C4-2B (cell line): Measurements from ENCODE around the gene TAPT1.

Experiments used
- H3K27ac ChIP-seq: fragments of 450-650 bp; 2 replicates; pipeline ENCODE4 v1.5.1; 2017
- CTCF ChIP-seq: fragments of 450-650 bp; conservative IDR thresholded peaks from 2 replicates; pipeline ENCODE4 v1.5.1; 2017; ENCODE audit warnings: mild to moderate bottlenecking
- ZFX ChIP-seq: fragments of 450-650 bp; IDR thresholded peaks from 2 replicates; pipeline ENCODE4 v1.6.1; 2017

TAPT1 gene

GRCh38 chr4:16140231-16140878, 85.9 kb downstream of the TAPT1 start:
- TF ChIP-seq ZFX (no peak), CTCF (no peak)
- peak overlapping the region; percentile 71; the same call in 1 of the 2 replicates for H3K27ac ChIP-seq

DNA sequence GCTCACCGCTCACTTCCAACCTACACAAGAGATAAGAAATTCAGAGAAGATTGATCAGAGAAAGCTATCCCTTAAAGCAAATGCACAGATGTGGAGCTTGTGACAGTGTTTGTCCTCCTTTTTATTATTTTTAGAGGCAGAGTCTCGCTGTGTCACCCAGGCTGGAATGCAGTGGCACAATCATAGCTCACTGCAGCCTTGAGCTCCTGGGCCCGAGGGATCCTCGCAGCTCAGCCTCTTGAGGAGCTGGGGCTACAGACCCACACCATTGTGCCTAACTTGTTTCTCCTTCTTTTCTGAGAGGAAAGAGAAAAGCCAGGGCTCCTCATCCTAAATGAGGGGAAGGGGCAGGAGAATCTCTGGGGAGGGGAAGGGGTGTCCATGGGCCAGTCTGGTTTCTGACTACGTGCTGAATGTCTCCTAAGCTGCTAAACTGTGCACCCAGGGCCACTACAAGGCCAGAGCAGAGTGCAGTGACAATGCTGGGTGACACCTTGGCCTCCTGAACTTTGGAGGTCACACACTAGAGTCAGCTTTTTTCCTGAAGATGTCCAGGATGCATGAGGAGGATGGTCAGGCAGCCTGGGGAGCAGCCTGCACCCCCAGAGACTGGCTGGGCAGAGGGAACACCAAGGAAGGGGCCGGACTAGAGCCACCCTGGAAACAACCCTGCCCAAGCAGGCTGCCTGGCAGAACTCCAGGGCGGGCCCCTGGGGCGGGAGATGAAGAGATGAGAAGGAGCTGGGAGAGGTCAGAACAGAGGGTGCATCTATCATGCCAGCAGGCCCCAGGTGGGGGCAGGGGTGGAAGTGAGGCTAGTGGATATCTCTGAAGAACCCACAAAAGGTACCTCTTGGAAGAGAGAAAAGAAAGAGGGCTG, 87.0 kb downstream of the TAPT1 start:
- H3K27ac ChIP-seq: no peak overlapping the region
- TF ChIP-seq ZFX (no peak), CTCF (no peak)

- TF ChIP-seq CTCF (no peak), ZFX (no peak)
- no peak overlapping the region for H3K27ac ChIP-seq
Observed at GRCh38 chr4:16136827-16137226, 89.4 kb downstream of the TAPT1 start.

DNA sequence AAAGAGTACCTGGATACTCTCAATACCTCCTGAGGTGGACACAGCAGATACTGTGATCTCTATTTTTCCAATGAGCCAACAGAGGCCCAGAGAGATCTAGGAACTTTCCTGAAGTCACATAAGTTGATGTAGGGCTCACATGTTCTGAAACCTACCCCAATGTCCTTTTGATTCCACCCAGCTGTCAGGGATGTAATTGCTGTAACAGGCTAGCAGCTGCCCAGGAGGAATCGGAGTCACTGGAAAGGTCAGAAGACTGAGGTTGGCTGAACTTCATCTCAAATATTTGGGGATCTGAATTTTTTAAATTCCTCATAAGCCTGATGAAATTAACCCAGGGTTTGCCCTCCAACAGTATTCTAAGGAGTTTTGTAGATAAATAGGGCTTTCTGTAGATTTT, 90.0 kb downstream of the TAPT1 start:
- H3K27ac ChIP-seq: no peak overlapping the region
- TF ChIP-seq ZFX (no peak), CTCF (no peak)

DNA sequence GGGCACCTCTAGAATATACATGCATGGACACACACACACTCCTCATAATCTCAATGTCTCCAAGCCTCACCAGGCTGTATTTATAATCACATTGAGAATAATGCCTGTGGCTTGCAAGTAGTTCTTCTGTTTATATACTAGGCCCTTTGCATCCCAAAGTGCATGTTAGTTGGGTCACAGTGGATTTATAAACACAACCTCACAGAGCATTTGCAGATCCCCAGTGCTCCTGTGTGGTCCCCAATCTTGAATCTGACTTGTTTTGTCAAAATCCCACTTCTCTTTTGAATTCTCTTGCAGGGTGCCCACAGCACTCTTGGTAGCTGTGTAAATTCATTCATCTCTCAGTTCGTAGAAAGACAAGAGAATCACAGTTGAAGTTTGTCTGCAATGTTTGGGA, 92.9 kb downstream of the TAPT1 start:
- TF ChIP-seq ZFX (no peak), CTCF (no peak)
- no peak overlapping the region for H3K27ac ChIP-seq

DNA sequence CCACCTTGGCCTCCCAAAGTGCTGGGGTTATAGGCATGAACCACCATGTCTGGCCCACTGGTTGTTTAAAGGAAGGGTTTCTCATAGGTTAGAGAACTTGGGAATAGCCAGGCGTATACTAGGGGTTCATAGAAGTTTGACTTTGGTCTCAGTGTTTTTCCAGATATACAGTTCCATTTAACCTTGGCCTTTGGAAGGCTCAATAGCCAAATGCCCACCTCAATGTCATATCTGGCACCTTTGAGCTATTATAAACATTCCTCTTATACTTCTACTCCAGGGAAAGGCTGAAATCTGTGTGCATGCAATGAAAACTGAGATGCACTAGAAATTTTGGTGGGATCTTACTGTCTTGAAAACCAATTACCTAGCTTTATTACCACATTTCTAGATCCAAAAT, 95.0 kb downstream of the TAPT1 start:
- TF ChIP-seq ZFX (no peak), CTCF (no peak)
- no peak overlapping the region for H3K27ac ChIP-seq

DNA sequence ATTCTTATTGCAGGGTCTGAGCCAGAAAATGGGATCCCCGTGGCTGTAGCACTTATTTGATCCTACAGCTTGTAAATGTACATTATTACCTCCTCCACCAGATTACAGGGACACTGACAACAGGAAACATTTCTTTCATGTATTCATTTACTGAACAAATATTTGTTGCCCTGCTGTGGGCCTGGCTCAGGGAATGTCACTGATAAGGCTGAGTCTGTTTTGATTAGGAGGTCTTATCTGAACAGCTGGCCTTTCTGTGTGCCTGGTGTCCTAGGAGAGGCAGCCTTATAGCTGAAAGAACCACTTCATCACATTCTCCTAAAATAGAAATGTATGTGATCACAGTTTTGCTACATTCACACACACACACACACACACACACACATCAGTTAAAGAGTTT, 96.9 kb downstream of the TAPT1 start:
- H3K27ac ChIP-seq: no peak overlapping the region
- TF ChIP-seq ZFX (no peak), CTCF (no peak)
